Mucosa of descending colon (tissue), 3 donors: ENCODE data around the gene SMG6. TPM values are rescaled to one million over a fixed set of nuclear protein-coding genes. Genes with fewer than 3 reads are reported as not detected.

Experiments
- ATAC-seq: fragments of 200-7000 bp; cut with Tn5 transposase; one replicate; pipeline ENCODE4 v1.9.1; 2020; ENCODE audit warnings: mild to moderate bottlenecking, moderate library complexity
- DNase-seq, 3 donors: peaks; one replicate each; pipeline ENCODE4 v3.0.0-alpha.2; 2020
- H3K36me3 ChIP-seq: fragments of 200-600 bp; one replicate; pipeline ENCODE4 v1.8.0; 2021; ENCODE audit warnings: low read depth, mild to moderate bottlenecking
- H3K4me1 ChIP-seq: fragments of 200-600 bp; one replicate; pipeline ENCODE4 v1.8.0; 2021; ENCODE audit warnings: low read depth, mild to moderate bottlenecking
- H3K4me3 ChIP-seq: fragments of 200-600 bp; one replicate; pipeline ENCODE4 v1.8.0; 2021; ENCODE audit warnings: mild to moderate bottlenecking
- H3K9me3 ChIP-seq: fragments of 200-600 bp; one replicate; pipeline ENCODE4 v1.8.0; 2021; ENCODE audit warnings: mild to moderate bottlenecking
- CTCF ChIP-seq: fragments of 200-600 bp; IDR thresholded peaks from one replicate; pipeline ENCODE4 v1.8.0; 2022; ENCODE audit warnings: antibody characterized with exemption, mild to moderate bottlenecking
- intact Hi-C, 2 donors: fragments of 100-400 bp; cut with DNase I in 1 of 2; cut with micrococcal nuclease in 1 of 2; formaldehyde crosslinking; loops; one replicate each; pipeline versions ENCODE4 v1.11.0 to v1.11.1; 2022; cut with DNase I, micrococcal nuclease
- total RNA-seq, 3 donors: library from RNA; stranded (reverse); fragmentation: NEBNext Ultra II Directional in 2 of 3; extraction: Animal tissue kit (Norgen Biotek cat#: 25700) in 2 of 3; gene quantifications; one replicate each; pipeline versions ENCODE4 v1.2.1 to v1.2.4, GENCODE V29; 2021 to 2023
- donor health status: DM: no; HTN: no; CAD: no; lungs with moderate emphysema.
- donor health status: DM: no; HTN: no; CAD: no.
- donor health status: DM: no; HTN: yes; CAD: no.

SMG6 gene
- total RNA-seq, 3 donors from 2014 or later: 25.9 to 41.6 (median 38.8) TPM

- ATAC-seq (no peak), DNase-seq (no peak)
- H3K4me3 ChIP-seq: no peak overlapping the region
- peaks cover 8% of the 10 kb centered on the region for H3K36me3 ChIP-seq
- H3K4me1 ChIP-seq: no peaks in the 10 kb centered on the region
- no peaks in the 10 kb centered on the region for H3K9me3 ChIP-seq
- no peak for TF ChIP-seq CTCF
- intact Hi-C loops: no loop called here
Measured at GRCh38 chr17:2188971-2189630, 114.5 kb downstream of the SMG6 start.

- DNase-seq (no peak), ATAC-seq (no peak)
- intact Hi-C loops: no loop called here
- Histone ChIP-seq H3K9me3 (no peaks in the 10 kb centered on the region), H3K4me1 (peaks cover 3% of the 10 kb centered on the region), H3K36me3 (peaks cover 8% of the 10 kb centered on the region), H3K4me3 (no peak overlapping the region)
- TF ChIP-seq CTCF: no peak
Measured at GRCh38 chr17:2187758-2188157, 115.8 kb downstream of the SMG6 start.

GRCh38 chr17:2186937-2187336, 116.6 kb downstream of the SMG6 start:
- intact Hi-C loops: no loop called here
- Histone ChIP-seq H3K36me3 (peaks cover 8% of the 10 kb centered on the region), H3K4me1 (peaks cover 3% of the 10 kb centered on the region), H3K9me3 (no peaks in the 10 kb centered on the region), H3K4me3 (no peak overlapping the region)
- TF ChIP-seq CTCF: no peak
- no peak for ATAC-seq
- no peak for DNase-seq

GRCh38 chr17:2184993-2185931, 118.3 kb downstream of the SMG6 start:
- no peak for DNase-seq

GRCh38 chr17:2183346-2183745, 120.2 kb downstream of the SMG6 start:
- Histone ChIP-seq H3K4me1 (peaks cover 14% of the 10 kb centered on the region), H3K4me3 (no peak overlapping the region), H3K36me3 (peaks cover 8% of the 10 kb centered on the region), H3K9me3 (no peaks in the 10 kb centered on the region)
- ATAC-seq (no peak), DNase-seq (no peak)
- no peak for TF ChIP-seq CTCF
- intact Hi-C loops: no loop called here

More at GRCh38 chr17:2184993-2185931, 118.3 kb downstream of the SMG6 start:
- Histone ChIP-seq H3K9me3 (no peaks in the 10 kb centered on the region), H3K4me1 (peaks cover 8% of the 10 kb centered on the region), H3K4me3 (no peak overlapping the region), H3K36me3 (peaks cover 8% of the 10 kb centered on the region)
- intact Hi-C loops: no loop called here
- TF ChIP-seq CTCF: no peak
- ATAC-seq: no peak
